Body of pancreas (tissue), 4 donors: ENCODE results near the gene VWF. TPM values are rescaled to one million over a fixed set of nuclear protein-coding genes. Genes with fewer than 3 reads are reported as not detected.

Source experiments
- ATAC-seq: fragments of 150-250 bp; one replicate; pipeline ENCODE4 v1.9.1; 2016
- DNase-seq, 4 donors: peaks; one replicate each; pipeline ENCODE4 v3.0.0-alpha.2; 2019
- H3K27ac ChIP-seq, 4 donors: fragments of 200-600 bp; sonication (generic); 1 replicate in 3 of 4; 2 replicates in 1 of 4; pipeline versions ENCODE4 v1.5.1 to v1.6.1; 2016 to 2019; ENCODE audit warnings: mild to moderate bottlenecking in 1 of 4, mixed read lengths in 1 of 4, moderate library complexity in 1 of 4
- H3K27me3 ChIP-seq, 2 donors: fragments of 200-600 bp; sonication (generic); one replicate each; pipeline ENCODE4 v1.6.0; 2016; ENCODE audit warnings: mild to moderate bottlenecking in 1 of 2
- H3K36me3 ChIP-seq, 2 donors: fragments of 200-600 bp; sonication (generic); replicated peaks in 1 of 2; 2 replicates each; pipeline ENCODE4 v1.5.1; 2016; ENCODE audit warnings: low read depth in 2 of 2; ENCODE audit not compliant: insufficient read depth in 1 of 2
- H3K4me1 ChIP-seq: fragments of 200-600 bp; sonication (generic); one replicate; pipeline ENCODE4 v1.6.0; 2016
- H3K4me3 ChIP-seq, 2 donors: fragments of 200-600 bp; sonication (generic); 1 replicate in 1 of 2; 2 replicates in 1 of 2; pipeline ENCODE4 v1.5.1; 2016 to 2019
- H3K9me3 ChIP-seq, 3 donors: fragments of 200-600 bp; sonication (generic); 1 replicate in 2 of 3; 2 replicates in 1 of 3; pipeline ENCODE4 v1.5.1; 2016
- CTCF ChIP-seq, 7 experiments: fragments of 450-650 bp in 4 of 7; fragments of 200-600 bp in 3 of 7; sonication (generic) in 3 of 7; IDR thresholded peaks; one replicate each; pipeline ENCODE4 v1.5.1; 2016 to 2019; ENCODE audit warnings: antibody characterized with exemption in 7 of 7
- POLR2A ChIP-seq, 3 donors: fragments of 450-650 bp; IDR thresholded peaks; one replicate each; pipeline ENCODE4 v1.6.1; 2016; ENCODE audit warnings: antibody characterized with exemption in 3 of 3, mild to moderate bottlenecking in 2 of 3
- WGBS, 2 donors: methylation state at CpG; one replicate each; pipeline ENCODE4 v1.1.5; 2017; 5-methylcytosine and 5-hydroxymethylcytosine counted together
- intact Hi-C: fragments of 100-400 bp; cut with DNase I; formaldehyde crosslinking; loops from one replicate; pipeline ENCODE4 v1.15.1; 2023
- total RNA-seq, 2 donors: library from RNA; depleted of rRNA; stranded (reverse); fragments of >200 nt; gene quantifications; one replicate each; pipeline ENCODE4 v1.1.0, GENCODE V29; 2016

VWF gene
- total RNA-seq, 2 donors from 2014 or later = 76.1 to 78.1 TPM

DNA sequence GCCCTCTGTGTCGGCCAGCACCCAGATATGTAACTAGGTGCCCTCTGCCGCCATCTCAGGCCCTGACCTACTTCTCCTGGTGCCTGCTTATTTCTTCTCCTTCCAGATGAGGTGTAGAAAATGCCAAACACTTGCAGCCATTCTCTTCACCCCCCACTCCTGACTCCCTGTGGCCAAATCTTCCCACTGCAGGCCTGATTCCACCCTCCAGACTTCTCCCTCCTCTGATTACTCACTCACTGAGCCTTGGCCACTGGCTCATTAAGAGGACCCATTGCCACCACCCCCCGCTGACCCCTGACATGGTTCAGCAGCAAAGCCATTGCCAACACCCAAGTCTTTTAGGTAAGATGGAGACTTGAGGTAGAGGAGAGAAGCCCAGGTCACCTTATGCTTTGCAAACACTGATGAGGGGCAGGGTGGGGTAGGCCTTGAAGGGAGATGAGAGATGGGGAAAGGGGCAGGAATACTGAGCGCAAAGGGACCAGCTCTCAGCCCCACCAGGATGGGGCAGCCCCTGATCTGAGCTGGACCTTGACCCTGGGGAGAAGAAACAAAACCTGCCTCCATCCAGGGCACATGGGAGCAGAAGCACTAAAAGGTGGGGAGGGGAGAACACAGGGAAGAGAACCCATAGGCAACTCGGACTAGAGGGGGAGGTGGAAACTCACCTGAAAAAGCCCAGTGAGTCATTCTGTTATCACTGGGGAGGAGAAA, 154.3 kb downstream of the VWF start:
- 70 to 76% methylated on average over 5 of the region's 5 CpGs for WGBS, 2 donors
- intact Hi-C loops = no loop called here
- no peak for TF ChIP-seq CTCF (IDR thresholded peaks at IDR 0.05)
- TF ChIP-seq POLR2A (IDR thresholded peaks at IDR 0.05) = no peak

DNA sequence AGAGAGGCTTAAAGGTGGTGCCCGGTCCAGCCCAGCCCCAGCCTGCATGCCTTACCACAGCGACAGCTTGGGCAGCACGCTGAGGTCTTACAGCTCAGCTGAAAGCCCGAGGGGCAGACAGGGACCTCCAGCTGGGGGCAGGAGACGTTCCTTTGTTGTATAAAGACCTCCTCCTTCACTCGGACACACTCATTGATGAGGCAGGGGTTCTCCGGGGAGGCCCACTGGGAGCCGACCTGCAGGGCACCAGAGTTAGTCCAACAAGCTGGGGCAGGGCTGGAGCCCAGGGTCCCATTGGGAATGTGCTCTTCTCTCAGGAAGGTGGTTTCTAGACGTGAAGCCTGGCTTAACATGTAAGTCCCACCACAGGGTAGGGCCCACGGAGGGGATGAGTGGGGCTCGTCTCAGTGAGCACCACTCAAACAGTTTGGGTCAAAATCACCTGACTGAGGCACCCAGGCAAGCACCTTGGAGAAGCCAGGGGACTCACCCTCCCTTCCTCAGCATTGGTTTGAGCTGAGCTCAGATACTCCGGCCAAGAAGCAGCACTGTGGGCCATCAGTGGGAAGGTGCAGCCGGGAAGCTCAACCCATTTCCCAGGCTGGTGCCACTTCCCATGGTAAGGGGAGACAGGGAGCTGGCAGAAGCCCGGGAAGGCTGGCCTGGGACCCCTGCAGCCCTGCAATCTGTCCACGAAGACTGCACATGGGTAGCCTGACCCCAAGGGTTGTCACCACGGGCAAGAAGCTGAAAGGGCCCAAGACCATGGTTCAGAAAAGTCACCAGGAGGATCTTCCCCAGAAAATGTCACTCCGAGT, 155.1 kb downstream of the VWF start:
- TF ChIP-seq CTCF (IDR thresholded peaks at IDR 0.05) (no peak), POLR2A (IDR thresholded peaks at IDR 0.05) (no peak)
- no peak for DNase-seq
- intact Hi-C loops = no loop called here
- Histone ChIP-seq H3K4me1 (no peaks in the 10 kb centered on the region), H3K27ac (no peak overlapping the region), H3K27me3 (no peaks in the 10 kb centered on the region), H3K4me3 (no peak overlapping the region), H3K36me3 (no peaks in the 10 kb centered on the region), H3K9me3 (no peaks in the 10 kb centered on the region)
- WGBS, 2 donors = 59 to 69% methylated on average over 7 to 17 of the region's 17 CpGs
- no peak for ATAC-seq

More for the DNA sequence above, 154.3 kb downstream of the VWF start:
- H3K27me3 ChIP-seq = no peaks in the 10 kb centered on the region
- DNase-seq = no peak
- H3K27ac ChIP-seq = no peak overlapping the region
- H3K4me1 ChIP-seq = no peaks in the 10 kb centered on the region
- ATAC-seq = no peak
- H3K9me3 ChIP-seq = no peaks in the 10 kb centered on the region
- no peak overlapping the region for H3K4me3 ChIP-seq
- H3K36me3 ChIP-seq = no peaks in the 10 kb centered on the region

DNA sequence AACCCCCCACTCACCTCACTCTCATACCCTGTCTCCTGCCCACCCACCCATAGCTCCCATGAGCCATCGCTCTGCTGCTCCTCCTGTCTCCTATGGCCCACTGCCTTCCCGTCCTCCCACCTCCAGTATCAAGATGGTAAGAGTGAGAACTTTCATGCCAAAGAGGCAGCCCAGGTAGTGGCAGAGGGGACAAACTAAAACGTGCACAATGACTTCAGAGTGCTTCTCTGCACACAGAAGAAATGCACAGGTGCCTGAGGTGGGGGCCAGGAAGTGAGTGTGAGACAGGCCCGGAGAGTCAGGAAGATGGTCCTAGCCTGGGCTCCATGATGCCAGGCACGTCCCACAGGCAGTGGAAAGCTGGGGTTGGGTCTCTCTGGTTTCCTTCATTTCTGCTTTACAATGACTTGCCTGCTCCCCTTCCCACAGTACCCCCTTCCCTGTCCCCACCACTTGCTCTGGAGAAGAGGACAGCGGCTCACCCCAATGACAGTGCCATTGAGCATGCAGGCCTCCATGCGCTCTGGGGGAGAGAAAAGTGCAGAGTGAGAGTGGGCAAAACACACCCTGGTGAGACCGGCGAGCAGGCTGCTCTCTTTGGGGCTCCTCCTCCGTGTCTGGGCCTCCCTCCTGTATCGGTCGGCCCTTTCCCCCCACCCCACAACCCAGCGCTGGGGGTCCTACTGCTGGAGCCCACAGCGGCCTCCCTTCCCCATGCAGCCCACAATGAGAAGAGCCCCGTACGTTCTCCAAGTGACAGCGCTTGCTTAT, 156.6 kb downstream of the VWF start:
- no peak for ATAC-seq
- H3K36me3 ChIP-seq = no peaks in the 10 kb centered on the region
- no peak overlapping the region for H3K27ac ChIP-seq
- intact Hi-C loops = no loop called here
- TF ChIP-seq POLR2A (IDR thresholded peaks at IDR 0.05) = no peak
- no peak for DNase-seq
- no peaks in the 10 kb centered on the region for H3K27me3 ChIP-seq
- WGBS, 2 donors = 66 to 68% methylated on average over 15 to 17 of the region's 17 CpGs
- no peak overlapping the region for H3K4me3 ChIP-seq
- H3K9me3 ChIP-seq = no peaks in the 10 kb centered on the region
- H3K4me1 ChIP-seq = no peaks in the 10 kb centered on the region

- no peak for DNase-seq
- 59 to 60% methylated on average over 11 of the region's 11 CpGs for WGBS, 2 donors
- no peaks in the 10 kb centered on the region for H3K4me1 ChIP-seq
- ATAC-seq = no peak
- H3K9me3 ChIP-seq = no peaks in the 10 kb centered on the region
- no peaks in the 10 kb centered on the region for H3K27me3 ChIP-seq
- no peaks in the 10 kb centered on the region for H3K36me3 ChIP-seq
- no peak overlapping the region for H3K4me3 ChIP-seq
- TF ChIP-seq CTCF (IDR thresholded peaks at IDR 0.05) (no peak), POLR2A (IDR thresholded peaks at IDR 0.05) (no peak)
- intact Hi-C loops = no loop called here
- H3K27ac ChIP-seq = no peak overlapping the region
Measured at GRCh38 chr12:5966486-5967095, 157.9 kb downstream of the VWF start.
